PC-3 (cell line): Measurements from ENCODE around the gene TMEM255B. TPM values are rescaled to one million over a fixed set of nuclear protein-coding genes. Genes with fewer than 3 reads are reported as not detected.

Experiments used
- ATAC-seq: fragments of 200-7000 bp; cut with Tn5 transposase; 2 replicates; pipeline ENCODE4 v1.9.1; 2020; ENCODE audit warnings: mild to moderate bottlenecking, moderate library complexity
- BruUV-seq: library from RNA; stranded (reverse); fragments of 400-500 nt; replicated peaks from 2 replicates; lab custom pipeline; 2021; lab: Mats Ljungman, UMichigan
- CTCF ChIA-PET: fragments of 300-600 bp; sonication (Branson Sonifier 250); formaldehyde crosslinking; loops from one replicate; lab custom pipeline; 2022; ENCODE audit warnings: antibody characterized with exemption; lab: Charles Lee
- POLR2A ChIA-PET: fragments of 300-600 bp; sonication (Branson Sonifier 250); formaldehyde crosslinking; loops from one replicate; lab custom pipeline; 2022; ENCODE audit warnings: antibody characterized with exemption; ENCODE audit not compliant: unreplicated experiment; lab: Charles Lee
- DNase-seq: peaks from one replicate; pipeline ENCODE4 v3.0.0-alpha.2; 2015
- H2AFZ ChIP-seq: fragments of 300-600 bp; sonication (generic); 2 replicates; pipeline ENCODE4 v1.6.0; 2016; ENCODE audit warnings: antibody characterized with exemption, low read length
- H3F3A ChIP-seq: fragments of 300-600 bp; sonication (generic); one replicate; pipeline ENCODE4 v1.6.0; 2017; ENCODE audit warnings: antibody characterized with exemption, low read length, control low read depth, mild to moderate bottlenecking; ENCODE audit not compliant: unreplicated experiment
- H3K27ac ChIP-seq: fragments of 300-600 bp; sonication (generic); 2 replicates; pipeline ENCODE4 v1.5.1; 2016; ENCODE audit warnings: mild to moderate bottlenecking, low read length
- H3K27me3 ChIP-seq: fragments of 300-600 bp; sonication (generic); 2 replicates; pipeline ENCODE4 v1.6.1; 2016; ENCODE audit warnings: low read length, mixed read lengths
- H3K36me3 ChIP-seq: fragments of 300-600 bp; sonication (generic); 2 replicates; pipeline ENCODE4 v1.6.1; 2016; ENCODE audit warnings: low read depth, mixed run types, low read length, mixed read lengths
- H3K4me1 ChIP-seq: fragments of 300-600 bp; sonication (generic); 2 replicates; pipeline ENCODE4 v1.5.1; 2016; ENCODE audit warnings: low read length; ENCODE audit not compliant: insufficient read depth
- H3K4me2 ChIP-seq: fragments of 300-600 bp; sonication (generic); 2 replicates; pipeline ENCODE4 v1.6.0; 2016; ENCODE audit warnings: low read length
- H3K4me3 ChIP-seq: fragments of 300-600 bp; sonication (generic); 2 replicates; pipeline ENCODE4 v1.5.1; 2016; ENCODE audit warnings: mild to moderate bottlenecking, low read length, mixed read lengths
- H3K79me2 ChIP-seq: fragments of 300-600 bp; sonication (generic); 2 replicates; pipeline ENCODE4 v1.6.1; 2017; ENCODE audit warnings: low read length, mixed read lengths
- H3K9ac ChIP-seq: fragments of 300-600 bp; sonication (generic); 2 replicates; pipeline ENCODE4 v1.6.0; 2016; ENCODE audit warnings: mild to moderate bottlenecking, low read length
- H3K9me2 ChIP-seq: fragments of 300-600 bp; sonication (generic); replicated peaks from 2 replicates; pipeline ENCODE4 v1.6.1; 2016; ENCODE audit warnings: mixed run types, low read length, mixed read lengths
- H3K9me3 ChIP-seq: fragments of 300-600 bp; sonication (generic); 2 replicates; pipeline ENCODE4 v1.6.1; 2016; ENCODE audit warnings: low read length, mixed read lengths
- H4K20me1 ChIP-seq: fragments of 300-600 bp; sonication (generic); 2 replicates; pipeline ENCODE4 v1.6.1; 2016; ENCODE audit warnings: low read length, mixed read lengths
- EZH2 ChIP-seq: fragments of 300-600 bp; sonication (generic); IDR thresholded peaks from one replicate; pipeline ENCODE4 v1.6.1; 2017; ENCODE audit warnings: antibody characterized with exemption, mild to moderate bottlenecking, low read length; ENCODE audit not compliant: unreplicated experiment
- EZH2phosphoT487 ChIP-seq: fragments of 300-600 bp; sonication (generic); IDR thresholded peaks from 2 replicates; pipeline ENCODE4 v1.6.1; 2018; ENCODE audit warnings: mild to moderate bottlenecking, antibody characterized with exemption, low read length, borderline replicate concordance
- intact Hi-C: fragments of 100-400 bp; cut with micrococcal nuclease; formaldehyde crosslinking; loops from 2 replicates; pipeline ENCODE4 v1.9.0; 2023
- total RNA-seq: library from RNA; depleted of rRNA; stranded (reverse); fragments of >200 nt; gene quantifications from 2 replicates; pipeline ENCODE4 v1.2.3, GENCODE V29; 2014
- TF ChIP-seq, protein P1 (sequence below): fragments of 300-600 bp; sonication (generic); conservative IDR thresholded peaks from 2 replicates; pipeline ENCODE4 v1.5.1; 2017; ENCODE audit warnings: antibody characterized with exemption, low read depth, mild to moderate bottlenecking, low read length

The TMEM255B gene
- total RNA-seq, 1 experiment from 2014 or later: 26.9 TPM

DNA sequence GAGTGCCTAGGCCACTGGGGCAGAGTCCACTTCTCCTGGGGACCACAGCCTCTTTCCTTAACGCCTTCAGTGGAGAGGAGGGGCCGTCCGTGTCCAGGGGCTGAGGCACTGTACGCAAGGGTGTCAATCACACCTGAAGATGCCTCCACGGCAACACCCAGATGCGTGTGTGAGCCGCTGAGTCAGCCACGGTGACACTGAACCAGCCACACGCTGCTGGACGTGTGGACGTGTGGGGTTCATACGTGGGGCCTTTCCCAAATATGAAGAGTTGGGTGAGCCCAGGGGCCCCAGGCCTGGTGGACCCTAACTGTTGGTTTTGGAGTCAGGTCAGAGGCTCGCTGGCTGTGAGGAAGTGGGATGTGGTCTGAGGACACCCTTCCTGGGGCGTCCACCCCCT, 51.6 kb downstream of the TMEM255B start:
- no peaks in the 10 kb centered on the region for H3K27me3 ChIP-seq
- H3K4me2 ChIP-seq: no peak overlapping the region
- ChIA-PET POLR2A (no interaction called here), CTCF (no interaction called here)
- ATAC-seq (no peak), DNase-seq (no peak)
- no peaks in the 10 kb centered on the region for H3K9me2 ChIP-seq
- no peaks in the 10 kb centered on the region for H3K9me3 ChIP-seq
- H3F3A ChIP-seq: no peaks in the 10 kb centered on the region
- TF ChIP-seq EZH2phosphoT487 (no peak), EZH2 (no peak)
- TF ChIP-seq, protein P1, sequence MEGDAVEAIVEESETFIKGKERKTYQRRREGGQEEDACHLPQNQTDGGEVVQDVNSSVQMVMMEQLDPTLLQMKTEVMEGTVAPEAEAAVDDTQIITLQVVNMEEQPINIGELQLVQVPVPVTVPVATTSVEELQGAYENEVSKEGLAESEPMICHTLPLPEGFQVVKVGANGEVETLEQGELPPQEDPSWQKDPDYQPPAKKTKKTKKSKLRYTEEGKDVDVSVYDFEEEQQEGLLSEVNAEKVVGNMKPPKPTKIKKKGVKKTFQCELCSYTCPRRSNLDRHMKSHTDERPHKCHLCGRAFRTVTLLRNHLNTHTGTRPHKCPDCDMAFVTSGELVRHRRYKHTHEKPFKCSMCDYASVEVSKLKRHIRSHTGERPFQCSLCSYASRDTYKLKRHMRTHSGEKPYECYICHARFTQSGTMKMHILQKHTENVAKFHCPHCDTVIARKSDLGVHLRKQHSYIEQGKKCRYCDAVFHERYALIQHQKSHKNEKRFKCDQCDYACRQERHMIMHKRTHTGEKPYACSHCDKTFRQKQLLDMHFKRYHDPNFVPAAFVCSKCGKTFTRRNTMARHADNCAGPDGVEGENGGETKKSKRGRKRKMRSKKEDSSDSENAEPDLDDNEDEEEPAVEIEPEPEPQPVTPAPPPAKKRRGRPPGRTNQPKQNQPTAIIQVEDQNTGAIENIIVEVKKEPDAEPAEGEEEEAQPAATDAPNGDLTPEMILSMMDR: no peak
- no peak overlapping the region for H3K9ac ChIP-seq
- intact Hi-C loops: no loop called here
- no peaks in the 10 kb centered on the region; the same call in 1 of the 2 replicates for H3K4me1 ChIP-seq
- H3K27ac ChIP-seq: no peak overlapping the region
- H2AFZ ChIP-seq: no peak overlapping the region
- H3K79me2 ChIP-seq: peaks cover under 1% of the 10 kb centered on the region; the same call in 1 of the 2 replicates
- no peaks in the 10 kb centered on the region for H3K36me3 ChIP-seq
- BruUV-seq: no TSS peak
- H4K20me1 ChIP-seq: no peaks in the 10 kb centered on the region
- H3K4me3 ChIP-seq: no peak overlapping the region

DNA sequence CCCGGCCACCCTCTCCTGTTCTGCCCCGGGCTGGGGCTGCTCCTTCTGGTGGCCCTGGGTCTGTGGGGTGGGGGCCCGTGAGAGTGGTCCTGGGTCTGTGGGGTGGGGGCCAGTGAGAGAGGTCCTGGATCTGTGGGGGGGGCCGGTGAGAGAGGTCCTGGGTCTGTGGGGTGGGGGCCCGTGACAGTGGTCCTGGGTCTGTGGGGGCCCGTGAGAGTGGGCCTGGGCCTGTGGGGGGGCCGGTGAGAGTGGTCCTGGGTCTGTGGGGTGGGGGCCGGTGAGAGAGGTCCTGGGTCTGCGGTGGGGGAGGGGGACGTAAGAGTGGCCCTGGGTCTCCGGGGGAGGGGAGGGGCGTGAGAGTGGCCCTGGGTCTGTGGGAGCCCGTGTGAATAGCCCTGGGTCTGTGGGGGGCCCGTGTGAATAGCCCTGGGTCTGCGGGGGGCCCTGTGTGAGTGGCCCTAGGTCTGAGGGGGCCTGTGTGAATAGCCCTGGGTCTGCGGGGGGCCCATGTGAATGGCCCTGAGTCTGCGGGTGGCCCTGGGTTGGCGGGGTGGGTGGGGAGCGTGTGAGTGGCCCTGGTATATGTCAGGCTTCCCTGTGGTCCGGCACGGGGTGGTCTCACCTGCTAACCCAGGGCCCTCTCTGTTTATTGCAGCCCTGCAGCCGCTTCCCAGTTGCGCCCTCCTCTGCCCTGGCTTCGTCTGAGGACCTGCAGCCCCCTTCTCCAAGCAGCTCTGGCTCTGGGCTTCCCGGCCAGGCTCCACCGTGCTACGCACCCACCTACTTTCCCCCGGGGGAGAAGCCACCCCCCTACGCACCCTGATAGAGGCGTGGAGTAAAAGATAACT, 52.3 kb downstream of the TMEM255B start:
- H3K79me2 ChIP-seq: peaks cover 8% of the 10 kb centered on the region
- no peaks in the 10 kb centered on the region for H3K9me3 ChIP-seq
- no peak overlapping the region for H3K4me3 ChIP-seq
- no TSS peak for BruUV-seq
- no peaks in the 10 kb centered on the region for H3K27me3 ChIP-seq
- TF ChIP-seq EZH2phosphoT487 (no peak), EZH2 (no peak)
- ChIA-PET CTCF (no interaction called here), POLR2A (no interaction called here)
- ATAC-seq (no peak), DNase-seq (no peak)
- intact Hi-C loops: no loop called here
- H3K36me3 ChIP-seq: no peaks in the 10 kb centered on the region
- H2AFZ ChIP-seq: no peak overlapping the region
- no peak overlapping the region for H3K9ac ChIP-seq
- no peaks in the 10 kb centered on the region for H4K20me1 ChIP-seq
- no peaks in the 10 kb centered on the region for H3K9me2 ChIP-seq
- H3K4me1 ChIP-seq: peaks cover 3% of the 10 kb centered on the region; the same call in 1 of the 2 replicates
- no peak overlapping the region for H3K4me2 ChIP-seq
- no peaks in the 10 kb centered on the region for H3F3A ChIP-seq
- H3K27ac ChIP-seq: no peak overlapping the region

DNA sequence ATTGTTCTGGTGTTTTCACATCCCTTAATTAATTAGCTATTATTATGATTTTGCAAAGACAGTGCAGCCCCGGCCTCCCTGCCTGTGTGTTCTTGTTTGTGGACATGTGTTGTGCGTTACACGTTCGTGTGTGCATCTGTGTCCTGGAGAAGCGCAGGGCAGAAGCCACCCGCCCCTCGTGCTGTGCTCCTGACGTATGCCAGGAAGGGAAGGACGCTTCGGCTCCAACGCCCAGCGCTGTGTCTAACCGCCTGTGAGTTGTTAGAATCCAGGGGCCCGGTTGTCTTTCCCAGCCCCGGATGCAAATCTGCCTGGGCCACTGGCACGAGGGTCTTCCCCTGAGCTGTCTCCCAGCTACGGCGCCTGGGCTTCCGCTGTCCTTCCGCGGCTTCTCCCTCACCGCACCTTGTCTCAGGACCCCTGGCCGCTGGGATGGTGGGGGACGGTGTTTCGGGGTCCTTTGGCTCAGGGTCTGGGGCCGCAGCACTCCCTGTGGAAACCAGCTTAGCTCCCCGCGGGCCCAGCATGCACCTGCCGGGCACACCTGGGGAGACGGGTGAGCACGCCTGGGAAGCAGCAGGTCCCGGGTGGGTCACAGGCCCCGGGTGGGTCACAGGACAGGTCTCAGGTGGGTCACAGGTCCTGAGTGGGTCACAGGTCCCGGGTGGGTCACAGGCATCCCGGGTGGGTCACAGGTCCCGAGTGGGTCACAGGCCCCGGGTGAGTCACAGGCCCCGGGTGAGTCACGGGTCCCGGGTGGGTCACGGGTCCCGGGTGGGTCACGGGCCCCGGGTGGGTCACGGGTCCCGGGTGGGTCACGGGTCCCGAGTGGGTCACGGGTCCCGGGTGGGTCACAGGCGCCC, 53.4 kb downstream of the TMEM255B start:
- DNase-seq (no peak), ATAC-seq (no peak)
- peaks cover 11% of the 10 kb centered on the region for H3K79me2 ChIP-seq
- H3K9me2 ChIP-seq: no peaks in the 10 kb centered on the region
- no peak overlapping the region for H3K27ac ChIP-seq
- CTCF ChIA-PET: no interaction called here
- no peaks in the 10 kb centered on the region for H4K20me1 ChIP-seq
- H3K4me2 ChIP-seq: no peak overlapping the region
- H3K9me3 ChIP-seq: no peaks in the 10 kb centered on the region
- H3F3A ChIP-seq: no peaks in the 10 kb centered on the region
- POLR2A ChIA-PET: no interaction called here
- no TSS peak for BruUV-seq
- no peak overlapping the region for H3K9ac ChIP-seq
- intact Hi-C loops: no loop called here
- TF ChIP-seq EZH2: no peak
- TF ChIP-seq, protein P1: no peak
- TF ChIP-seq EZH2phosphoT487: no peak
- H3K4me1 ChIP-seq: peaks cover 9% of the 10 kb centered on the region; the same call in 1 of the 2 replicates
- H2AFZ ChIP-seq: no peak overlapping the region
- H3K27me3 ChIP-seq: no peaks in the 10 kb centered on the region
- no peak overlapping the region for H3K4me3 ChIP-seq
- no peaks in the 10 kb centered on the region for H3K36me3 ChIP-seq
